H1 (cell line): ENCODE results near the gene SERHL2. TPM values are rescaled to one million over a fixed set of nuclear protein-coding genes. Genes with fewer than 3 reads are reported as not detected.

Experiments
- CTCF ChIA-PET: fragments of 300-600 bp; sonication (Branson Sonifier 250); formaldehyde crosslinking; loops from one replicate; lab custom pipeline; 2021; ENCODE audit not compliant: partially characterized antibody; lab: Charles Lee
- POLR2A ChIA-PET: fragments of 300-600 bp; sonication (Branson Sonifier 250); formaldehyde crosslinking; loops from one replicate; lab custom pipeline; 2021; ENCODE audit warnings: inconsistent platforms; ENCODE audit not compliant: partially characterized antibody; lab: Charles Lee
- DNase-seq, 2 experiments: peaks; one replicate each; pipeline versions ENCODE4 v3.0.0 to v3.0.0-alpha.2; 2010 to 2022; ENCODE audit warnings: low spot score in 2 of 2, low read depth in 1 of 2, mixed read lengths in 1 of 2
- FAIRE-seq: peaks from 2 replicates; lab custom pipeline; 2011; peaks lifted over from hg19 to GRCh38; lab: Jason Lieb, UNC
- H2AFZ ChIP-seq: 2 replicates; pipeline ENCODE4 v1.8.1; 2012; ENCODE audit warnings: low read length, inconsistent platforms
- H2AK5ac ChIP-seq: 2 replicates; pipeline ENCODE4 v1.6.1; 2013; ENCODE audit warnings: low read depth, low read length
- H2BK120ac ChIP-seq: replicated peaks from 2 replicates; pipeline ENCODE3; 2013; ENCODE audit warnings: low read depth, low read length, inconsistent platforms
- H2BK12ac ChIP-seq: 2 replicates; pipeline ENCODE4 v1.6.1; 2013; ENCODE audit warnings: low read depth, low read length
- H2BK15ac ChIP-seq: 2 replicates; pipeline ENCODE4 v1.6.1; 2013; ENCODE audit warnings: low read length
- H2BK20ac ChIP-seq: 2 replicates; pipeline ENCODE4 v1.6.1; 2013; ENCODE audit warnings: low read length
- H2BK5ac ChIP-seq: 2 replicates; pipeline ENCODE4 v1.6.1; 2013; ENCODE audit warnings: low read depth, low read length
- H3K14ac ChIP-seq: 2 replicates; pipeline ENCODE4 v1.6.1; 2013; ENCODE audit warnings: inconsistent platforms; ENCODE audit not compliant: insufficient read length
- H3K18ac ChIP-seq: 2 replicates; pipeline ENCODE4 v1.6.1; 2013; ENCODE audit warnings: low read length; ENCODE audit errors: extremely low read depth
- H3K23ac ChIP-seq: 2 replicates; pipeline ENCODE4 v1.6.1; 2013; ENCODE audit warnings: inconsistent platforms; ENCODE audit not compliant: insufficient read length
- H3K23me2 ChIP-seq: 2 replicates; pipeline ENCODE4 v1.6.1; 2013; ENCODE audit warnings: low read depth, low read length
- H3K27ac ChIP-seq: 2 replicates; pipeline ENCODE4 v1.6.1; 2011; ENCODE audit warnings: low read depth, low read length, inconsistent platforms
- H3K27me3 ChIP-seq, 4 experiments: replicated peaks in 1 of 4; 1 replicate in 1 of 4; 2 replicates in 3 of 4; pipeline versions ENCODE4 v1.6.1 to v1.8.1; 2011 to 2013; ENCODE audit warnings: low read length in 3 of 4, mild to moderate bottlenecking in 3 of 4, inconsistent platforms in 2 of 4, mixed read lengths in 2 of 4, moderate library complexity in 1 of 4; ENCODE audit not compliant: control insufficient read depth in 3 of 4, insufficient read depth in 3 of 4; ENCODE audit errors: extremely low read depth in 1 of 4
- H3K36me3 ChIP-seq, 4 experiments: 2 replicates each; pipeline versions ENCODE4 v1.6.1 to v1.8.1; 2011 to 2013; ENCODE audit warnings: mild to moderate bottlenecking in 4 of 4, low read length in 3 of 4, moderate library complexity in 2 of 4, control low read depth in 1 of 4, inconsistent platforms in 1 of 4; ENCODE audit not compliant: insufficient read depth in 4 of 4, control insufficient read depth in 2 of 4
- H3K4ac ChIP-seq: replicated peaks from 2 replicates; pipeline ENCODE3; 2013; ENCODE audit warnings: low read length, low read depth, mixed read lengths, inconsistent platforms; ENCODE audit not compliant: insufficient read length
- H3K4me1 ChIP-seq, 4 experiments: replicated peaks in 1 of 4; 1 replicate in 1 of 4; 2 replicates in 3 of 4; pipeline versions ENCODE4 v1.6.1 to v1.8.1; 2011 to 2013; ENCODE audit warnings: low read length in 3 of 4, inconsistent platforms in 2 of 4, mixed read lengths in 1 of 4; ENCODE audit not compliant: insufficient read depth in 4 of 4, control insufficient read depth in 3 of 4
- H3K4me2 ChIP-seq, 2 experiments: 2 replicates each; pipeline versions ENCODE4 v1.6.1 to v1.8.1; 2011 to 2013; ENCODE audit warnings: low read depth in 2 of 2, low read length in 2 of 2, control low read depth in 1 of 2, inconsistent platforms in 1 of 2, mild to moderate bottlenecking in 1 of 2; ENCODE audit not compliant: insufficient read depth in 1 of 2
- H3K4me3 ChIP-seq, 4 experiments: fragments of 200-600, 300-600 bp in 1 of 4; sonication (generic), shearing (Covaris generic), sonication (Bioruptor Twin) in 1 of 4; 2 replicates each; pipeline versions ENCODE4 v1.5.1 to v1.8.1; 2011 to 2016; ENCODE audit warnings: low read length in 4 of 4, low read depth in 3 of 4, control low read depth in 2 of 4, inconsistent platforms in 2 of 4, mild to moderate bottlenecking in 2 of 4, mixed read lengths in 1 of 4, moderate library complexity in 1 of 4; ENCODE audit not compliant: insufficient read depth in 2 of 4; ENCODE audit errors: extremely low read depth in 1 of 4
- H3K56ac ChIP-seq: replicated peaks from 2 replicates; pipeline ENCODE3; 2013; ENCODE audit warnings: low read depth, mild to moderate bottlenecking, mixed read lengths, low read length, inconsistent platforms; ENCODE audit not compliant: insufficient read length
- H3K79me1 ChIP-seq: 2 replicates; pipeline ENCODE4 v1.6.1; 2013; ENCODE audit warnings: low read depth, low read length, control low read depth
- H3K79me2 ChIP-seq, 2 experiments: 2 replicates each; pipeline versions ENCODE4 v1.6.1 to v1.8.1; 2012 to 2013; ENCODE audit warnings: low read length in 2 of 2, mild to moderate bottlenecking in 2 of 2, inconsistent platforms in 1 of 2; ENCODE audit not compliant: insufficient read depth in 2 of 2, control insufficient read depth in 1 of 2
- H3K9ac ChIP-seq, 4 experiments: replicated peaks in 1 of 4; 1 replicate in 1 of 4; 2 replicates in 3 of 4; pipeline versions ENCODE4 v1.6.1 to v1.8.1; 2011 to 2013; ENCODE audit warnings: low read depth in 3 of 4, low read length in 3 of 4, control low read depth in 2 of 4, mild to moderate bottlenecking in 2 of 4, moderate library complexity in 2 of 4, inconsistent platforms in 1 of 4; ENCODE audit errors: extremely low read depth in 1 of 4
- H3K9me3 ChIP-seq, 2 experiments: 2 replicates each; pipeline versions ENCODE4 v1.6.1 to v1.8.1; 2012 to 2013; ENCODE audit warnings: mild to moderate bottlenecking in 2 of 2, moderate library complexity in 2 of 2, control low read depth in 1 of 2, inconsistent platforms in 1 of 2, low read depth in 1 of 2, low read length in 1 of 2, mixed read lengths in 1 of 2; ENCODE audit not compliant: insufficient read depth in 2 of 2
- H4K20me1 ChIP-seq, 2 experiments: replicated peaks in 1 of 2; 2 replicates each; pipeline versions ENCODE3 to v1.8.1; 2011 to 2013; ENCODE audit warnings: inconsistent platforms in 2 of 2, low read length in 2 of 2, mild to moderate bottlenecking in 1 of 2; ENCODE audit not compliant: insufficient read depth in 2 of 2, control insufficient read depth in 1 of 2
- H4K5ac ChIP-seq: 2 replicates; pipeline ENCODE4 v1.6.1; 2013; ENCODE audit warnings: low read length, low read depth, mixed read lengths, inconsistent platforms; ENCODE audit not compliant: insufficient read length
- H4K8ac ChIP-seq: 2 replicates; pipeline ENCODE4 v1.8.0; 2013; ENCODE audit warnings: mild to moderate bottlenecking, moderate library complexity, low read length, inconsistent platforms; ENCODE audit not compliant: insufficient read depth; ENCODE audit errors: extremely low read depth
- H4K91ac ChIP-seq: replicated peaks from 2 replicates; pipeline ENCODE3; 2013; ENCODE audit warnings: low read length, mixed read lengths, inconsistent platforms; ENCODE audit not compliant: insufficient read length
- FOSL1 ChIP-seq: IDR thresholded peaks from 2 replicates; pipeline ENCODE4 v1.6.1; 2011; ENCODE audit warnings: mild to moderate bottlenecking, low read depth, low read length, moderate library complexity; ENCODE audit not compliant: insufficient read depth
- POLR2AphosphoS5 ChIP-seq: IDR thresholded peaks from 2 replicates; pipeline ENCODE4 v1.6.1; 2011; ENCODE audit warnings: low read depth, low read length
- WGBS, 2 experiments: shearing (Covaris generic) in 1 of 2; methylation state at CpG; one replicate each; pipeline versions ENCODE4 v1.1.6 to v1.1.7; 2013 to 2015; ENCODE audit warnings: low lambda C conversion rate in 2 of 2, mixed read lengths in 2 of 2, inconsistent platforms in 1 of 2, low coverage in 1 of 2, missing lambda C conversion rate in 1 of 2; ENCODE audit not compliant: insufficient replicate concordance in 2 of 2, insufficient coverage in 1 of 2, insufficient read length in 1 of 2; ENCODE audit errors: extremely low coverage in 1 of 2, missing lambda C conversion rate in 1 of 2; 5-methylcytosine and 5-hydroxymethylcytosine counted together
- polyA plus RNA-seq, 7 experiments: library from polyadenylated mRNA; depleted of rRNA in 3 of 7; stranded (reverse) in 5 of 7; unstranded in 2 of 7; fragments of >200 nt in 5 of 7; fragments of 200-250 nt in 2 of 7; gene quantifications; 1 replicate in 5 of 7; 2 replicates in 1 of 7; 4 replicates in 1 of 7; pipeline versions ENCODE4 v1.2.1 to v1.2.3, GENCODE V29; 2011 to 2013; ENCODE audit warnings: missing spikeins in 2 of 7, mixed read lengths in 2 of 7
- total RNA-seq: library from RNA; stranded (reverse); fragmentation: NEBNext Ultra II Directional; extraction: Animal tissue kit (Norgen Biotek cat#: 25700); gene quantifications from 2 replicates; pipeline ENCODE4 v1.2.1, GENCODE V29; 2021

Gene SERHL2
- total and polyA plus RNA-seq, 2 of the 8 experiments (the other 6 are each of a cell fraction or from before 2014, with no cell fraction given): 0.91 TPM; not detected in 1

DNA sequence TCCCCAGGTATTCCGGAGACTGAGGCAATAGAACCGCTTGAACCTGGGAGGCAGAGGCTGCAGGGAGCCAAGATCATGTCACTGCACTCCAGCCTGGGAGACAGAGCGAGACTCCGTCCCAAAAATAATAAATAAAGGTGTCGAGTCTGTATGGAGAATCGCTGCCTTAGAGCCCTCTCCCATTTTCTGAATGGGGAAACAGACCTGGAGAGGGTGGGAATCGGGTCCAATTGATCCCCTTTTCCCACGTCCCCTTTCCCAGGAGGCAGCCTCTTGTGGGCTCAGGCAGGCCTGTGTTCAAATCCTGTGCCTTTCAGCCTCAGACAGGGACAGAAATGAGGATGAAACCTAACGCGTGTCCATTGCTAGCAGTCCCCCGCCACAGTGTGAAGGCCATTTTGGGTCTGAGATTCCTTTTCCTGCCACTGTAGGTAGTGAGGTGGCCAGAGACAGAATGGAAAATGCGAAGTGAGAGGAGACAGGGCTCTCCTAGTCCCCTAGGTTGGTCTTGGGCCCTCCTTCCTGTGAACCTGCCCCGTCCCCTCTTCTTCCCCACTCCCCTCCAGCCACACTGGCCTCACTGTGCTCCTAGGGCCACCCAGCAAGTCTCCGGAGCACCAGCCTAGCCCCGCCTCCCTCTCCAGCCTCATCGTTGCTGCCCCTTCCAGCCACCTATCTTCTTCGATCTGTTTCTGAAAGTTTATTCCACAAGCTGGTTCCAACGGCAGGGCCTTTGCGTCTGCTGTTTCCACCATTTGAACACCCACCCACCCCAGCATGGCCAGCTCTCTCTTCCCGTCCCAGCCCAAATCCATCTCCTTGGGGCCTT lies 63.6 kb downstream of the SERHL2 start:
- Histone ChIP-seq H3K4ac (no peak overlapping the region), H2BK120ac (no peak overlapping the region), H3K23ac (no peak overlapping the region), H3K9ac (no peak overlapping the region; a peak in 1 of 7 replicates), H3K4me2 (peak overlapping the region in 1 of 2 experiments; percentile 5; a peak in 2 of 4 replicates), H3K56ac (peak overlapping the region; percentile 10), H3K79me2 (peaks cover 15 to 19% of the 10 kb centered on the region in 2 experiments), H2BK20ac (no peak overlapping the region), H2AFZ (no peak overlapping the region), H3K36me3 (peaks cover 0 to 3% (median 0%) of the 10 kb centered on the region in 4 experiments; a peak in 4 of 8 replicates), H2BK5ac (no peak overlapping the region), H4K91ac (peak overlapping the region; percentile 47), H3K23me2 (peaks cover 6% of the 10 kb centered on the region; the same call in 1 of the 2 replicates), H2BK12ac (0 out of 2 replicates have a peak overlapping the region, but pooled peaks have one; percentile 39), H2BK15ac (no peak overlapping the region), H3K79me1 (peaks cover 3% of the 10 kb centered on the region; the same call in 1 of the 2 replicates), H4K8ac (peak overlapping the region; percentile 35; the same call in 1 of the 2 replicates), H4K5ac (peak overlapping the region; percentile 13), H3K14ac (no peak overlapping the region), H3K4me1 (peaks cover 5 to 9% (median 9%) of the 10 kb centered on the region in 4 experiments), H2AK5ac (no peak overlapping the region), H4K20me1 (peaks cover 1 to 5% of the 10 kb centered on the region in 2 experiments), H3K4me3 (no peak overlapping the region), H3K18ac (peak overlapping the region; percentile 60; the same call in 1 of the 2 replicates), H3K27ac (no peak overlapping the region), H3K27me3 (no peaks in the 10 kb centered on the region), H3K9me3 (no peaks in the 10 kb centered on the region)
- ChIA-PET POLR2A (interaction anchor here (1.2 to 13.9 kb wide), 6 partner anchors 8 to 83 kb away, joined by 3 to 399 read pairs (median 56); partner anchors contain the start of gene CYB5R3), CTCF (interaction anchor here (0.9 to 1.5 kb wide), 2 partner anchors 22 to 27 kb away, joined by 3 to 4 read pairs; no protein-coding TSS in a partner anchor)
- FAIRE-seq (no peak), DNase-seq (no peak)
- 80% methylated on average over 19 of the region's 20 CpGs; no CpG with 5 or more reads in 1 of the 2 experiments for WGBS, 2 experiments
- no peak for TF ChIP-seq FOSL1
- peak; percentile 41; the same call in 1 of the 2 replicates for TF ChIP-seq POLR2AphosphoS5
